Thyroid gland (tissue), 4 donors: ENCODE results near the gene SLC4A3. TPM values are rescaled to one million over a fixed set of nuclear protein-coding genes. Genes with fewer than 3 reads are reported as not detected.

Experiments
- DNase-seq, 2 donors: peaks; one replicate each; pipeline ENCODE4 v3.0.0-alpha.2; 2019
- H3K27ac ChIP-seq, 3 donors: fragments of 200-600 bp; sonication (generic); 1 replicate in 2 of 3; 2 replicates in 1 of 3; pipeline ENCODE4 v1.5.1; 2016 to 2019; ENCODE audit warnings: mild to moderate bottlenecking in 1 of 3, moderate library complexity in 1 of 3
- H3K27me3 ChIP-seq: fragments of 200-600 bp; sonication (generic); one replicate; pipeline ENCODE4 v1.5.1; 2019
- H3K36me3 ChIP-seq, 2 donors: fragments of 200-600 bp; sonication (generic); one replicate each; pipeline ENCODE4 v1.5.1; 2016 to 2019
- H3K4me1 ChIP-seq, 2 donors: fragments of 200-600 bp; sonication (generic); one replicate each; pipeline ENCODE4 v1.5.1; 2017 to 2019
- H3K4me3 ChIP-seq, 3 donors: fragments of 200-600 bp; sonication (generic); replicated peaks in 1 of 3; 1 replicate in 2 of 3; 2 replicates in 1 of 3; pipeline ENCODE4 v1.5.1; 2016; ENCODE audit warnings: mild to moderate bottlenecking in 1 of 3
- H3K9me3 ChIP-seq: fragments of 200-600 bp; sonication (generic); one replicate; pipeline ENCODE4 v1.5.1; 2017
- CTCF ChIP-seq, 6 experiments: fragments of 200-600 bp in 3 of 6; fragments of 450-650 bp in 3 of 6; sonication (generic) in 3 of 6; IDR thresholded peaks; one replicate each; pipeline ENCODE4 v1.5.1; 2016 to 2019; ENCODE audit warnings: antibody characterized with exemption in 6 of 6, mild to moderate bottlenecking in 2 of 6, inconsistent platforms in 1 of 6, moderate library complexity in 1 of 6
- POLR2A ChIP-seq, 2 donors: fragments of 450-650 bp; IDR thresholded peaks; one replicate each; pipeline ENCODE4 v1.6.1; 2017; ENCODE audit warnings: antibody characterized with exemption in 2 of 2, mild to moderate bottlenecking in 2 of 2, moderate library complexity in 1 of 2
- whole genome bisulfite sequencing, 2 donors: methylation state at CpG; one replicate each; pipeline ENCODE4 v1.1.5; 2017; 5-methylcytosine and 5-hydroxymethylcytosine counted together
- intact Hi-C: fragments of 100-400 bp; cut with DNase I; formaldehyde crosslinking; loops from one replicate; pipeline ENCODE4 v1.15.1; 2023
- total RNA-seq, 4 donors: library from RNA; depleted of rRNA; stranded (reverse); fragments of >200 nt; gene quantifications; one replicate each; pipeline ENCODE4 v1.2.3, GENCODE V29; 2016

SLC4A3 gene
- total RNA-seq, 4 donors from 2014 or later, result 1.2 to 3.2 (median 2.8) TPM

- intact Hi-C loops, result no loop called here
- H3K4me3 ChIP-seq, result no peak overlapping the region
- WGBS, 2 donors, result 92 to 93% methylated on average over 1 of the region's 1 CpG
- TF ChIP-seq CTCF (IDR thresholded peaks at IDR 0.05) (no peak), POLR2A (IDR thresholded peaks at IDR 0.05) (no peak)
- no peak overlapping the region for H3K27ac ChIP-seq
- DNase-seq, result no peak
- no peaks in the 10 kb centered on the region for H3K4me1 ChIP-seq
- H3K36me3 ChIP-seq, result no peaks in the 10 kb centered on the region
- H3K27me3 ChIP-seq, result no peaks in the 10 kb centered on the region
- H3K9me3 ChIP-seq, result no peaks in the 10 kb centered on the region
Observed at GRCh38 chr2:219656526-219656925, 29.1 kb downstream of the SLC4A3 start.

- Histone ChIP-seq H3K4me3 (no peak overlapping the region), H3K27ac (no peak overlapping the region)
- DNase-seq, result no peak
Observed at GRCh38 chr2:219658196-219658846, 30.9 kb downstream of the SLC4A3 start.

GRCh38 chr2:219658874-219659273 lies 31.4 kb downstream of the SLC4A3 start:
- H3K4me3 ChIP-seq, result no peak overlapping the region
- intact Hi-C loops, result no loop called here
- H3K27ac ChIP-seq, result no peak overlapping the region
- H3K4me1 ChIP-seq, result no peaks in the 10 kb centered on the region
- WGBS, 2 donors, result 85 to 87% methylated on average over 3 of the region's 3 CpGs
- no peaks in the 10 kb centered on the region for H3K9me3 ChIP-seq
- TF ChIP-seq POLR2A (IDR thresholded peaks at IDR 0.05) (no peak), CTCF (IDR thresholded peaks at IDR 0.05) (no peak)
- no peaks in the 10 kb centered on the region for H3K27me3 ChIP-seq
- no peaks in the 10 kb centered on the region for H3K36me3 ChIP-seq
- DNase-seq, result no peak

More at GRCh38 chr2:219658196-219658846, 30.9 kb downstream of the SLC4A3 start:
- Histone ChIP-seq H3K36me3 (no peaks in the 10 kb centered on the region), H3K27me3 (no peaks in the 10 kb centered on the region), H3K4me1 (no peaks in the 10 kb centered on the region), H3K9me3 (no peaks in the 10 kb centered on the region)
- TF ChIP-seq CTCF (IDR thresholded peaks at IDR 0.05) (no peak), POLR2A (IDR thresholded peaks at IDR 0.05) (no peak)
- intact Hi-C loops, result no loop called here
- WGBS, 2 donors, result 65 to 75% methylated on average over 7 of the region's 7 CpGs

- no peaks in the 10 kb centered on the region for H3K9me3 ChIP-seq
- H3K4me1 ChIP-seq, result no peaks in the 10 kb centered on the region
- intact Hi-C loops, result no loop called here
- no peaks in the 10 kb centered on the region for H3K27me3 ChIP-seq
- TF ChIP-seq POLR2A (IDR thresholded peaks at IDR 0.05), result no peak
- TF ChIP-seq CTCF (IDR thresholded peaks at IDR 0.05), result no peak
- no peak overlapping the region for H3K27ac ChIP-seq
- WGBS, 2 donors, result 65 to 68% methylated on average over 7 of the region's 7 CpGs
- no peak for DNase-seq
- no peaks in the 10 kb centered on the region for H3K36me3 ChIP-seq
- H3K4me3 ChIP-seq, result no peak overlapping the region
Observed at GRCh38 chr2:219661197-219661954, 33.9 kb downstream of the SLC4A3 start.

GRCh38 chr2:219661955-219662395 lies 34.5 kb downstream of the SLC4A3 start:
- no peak overlapping the region for H3K27ac ChIP-seq
- WGBS, 2 donors, result 89 to 96% methylated on average over 1 of the region's 1 CpG
- intact Hi-C loops, result no loop called here

More at GRCh38 chr2:219661955-219662395, 34.5 kb downstream of the SLC4A3 start:
- Histone ChIP-seq H3K9me3 (no peaks in the 10 kb centered on the region), H3K4me3 (no peak overlapping the region), H3K36me3 (no peaks in the 10 kb centered on the region), H3K4me1 (no peaks in the 10 kb centered on the region), H3K27me3 (no peaks in the 10 kb centered on the region)
- no peak for TF ChIP-seq CTCF (IDR thresholded peaks at IDR 0.05)
- no peak for TF ChIP-seq POLR2A (IDR thresholded peaks at IDR 0.05)
- DNase-seq, result no peak
